ENCODE data around the gene JAK3.

- TF ChIP-seq EP300 (IDR thresholded peaks at IDR 0.05; ENCODE audit: low read depth): no peak
- no peak for TF ChIP-seq POLR2A (IDR thresholded peaks at IDR 0.05)
- TF ChIP-seq, protein P1, sequence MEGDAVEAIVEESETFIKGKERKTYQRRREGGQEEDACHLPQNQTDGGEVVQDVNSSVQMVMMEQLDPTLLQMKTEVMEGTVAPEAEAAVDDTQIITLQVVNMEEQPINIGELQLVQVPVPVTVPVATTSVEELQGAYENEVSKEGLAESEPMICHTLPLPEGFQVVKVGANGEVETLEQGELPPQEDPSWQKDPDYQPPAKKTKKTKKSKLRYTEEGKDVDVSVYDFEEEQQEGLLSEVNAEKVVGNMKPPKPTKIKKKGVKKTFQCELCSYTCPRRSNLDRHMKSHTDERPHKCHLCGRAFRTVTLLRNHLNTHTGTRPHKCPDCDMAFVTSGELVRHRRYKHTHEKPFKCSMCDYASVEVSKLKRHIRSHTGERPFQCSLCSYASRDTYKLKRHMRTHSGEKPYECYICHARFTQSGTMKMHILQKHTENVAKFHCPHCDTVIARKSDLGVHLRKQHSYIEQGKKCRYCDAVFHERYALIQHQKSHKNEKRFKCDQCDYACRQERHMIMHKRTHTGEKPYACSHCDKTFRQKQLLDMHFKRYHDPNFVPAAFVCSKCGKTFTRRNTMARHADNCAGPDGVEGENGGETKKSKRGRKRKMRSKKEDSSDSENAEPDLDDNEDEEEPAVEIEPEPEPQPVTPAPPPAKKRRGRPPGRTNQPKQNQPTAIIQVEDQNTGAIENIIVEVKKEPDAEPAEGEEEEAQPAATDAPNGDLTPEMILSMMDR (IDR thresholded peaks at IDR 0.05): no peak
Observed at GRCh38 chr19:17871032-17871877, 23.5 kb upstream of the JAK3 start.
